GM12878 (cell line): Measurements from ENCODE around the gene KCNK5. TPM values are rescaled to one million over a fixed set of nuclear protein-coding genes. Genes with fewer than 3 reads are reported as not detected.

Experiments
- ATAC-seq: fragments of 200-7000 bp; cut with Tn5 transposase; 3 replicates; pipeline ENCODE4 v1.9.1; 2020; ENCODE audit warnings: mild to moderate bottlenecking, moderate library complexity
- BruUV-seq: library from RNA; stranded (reverse); fragments of 400-500 nt; replicated peaks from 2 replicates; lab custom pipeline; 2021; lab: Mats Ljungman, UMichigan
- CTCF ChIA-PET: fragments of 300-600 bp; sonication (Branson Sonifier 250); formaldehyde crosslinking; extraction: SDS; loops from one replicate; lab custom pipeline; 2021; ENCODE audit warnings: inconsistent platforms; lab: Yijun Ruan, JAX
- POLR2A ChIA-PET: fragments of 350-600 bp; formaldehyde crosslinking; extraction: SDS; loops from one replicate; lab custom pipeline; 2021; ENCODE audit warnings: inconsistent platforms; lab: Charles Lee
- RAD21 ChIA-PET: fragments of 300-600 bp; sonication (Branson Sonifier 250); formaldehyde crosslinking; loops from one replicate; lab custom pipeline; 2023; ENCODE audit warnings: antibody characterized with exemption; ENCODE audit not compliant: unreplicated experiment; lab: Charles Lee
- SMC1A ChIA-PET: fragments of 300-600 bp; sonication (Branson Sonifier 250); formaldehyde crosslinking; loops from one replicate; lab custom pipeline; 2023; ENCODE audit not compliant: unreplicated experiment, uncharacterized antibody; lab: Charles Lee
- DNase-seq: peaks from one replicate; pipeline ENCODE4 v3.0.0-alpha.2; 2011; ENCODE audit warnings: low read depth, low spot score
- FAIRE-seq: peaks from 3 replicates; lab custom pipeline; 2011; peaks lifted over from hg19 to GRCh38; lab: Jason Lieb, UNC
- H2AFZ ChIP-seq: 2 replicates; pipeline ENCODE4 v1.6.0; 2011; ENCODE audit warnings: low read depth, low read length, control low read depth; ENCODE audit not compliant: control insufficient read depth
- H3K27ac ChIP-seq: 2 replicates; pipeline ENCODE4 v1.5.1; 2011; ENCODE audit warnings: control low read depth; ENCODE audit not compliant: control insufficient read depth, insufficient read depth
- H3K27me3 ChIP-seq, 2 experiments: replicated peaks in 1 of 2; 2 replicates each; pipeline versions ENCODE4 v1.6.0 to v1.6.1; 2011; ENCODE audit warnings: low read length in 1 of 2; ENCODE audit not compliant: control insufficient read depth in 2 of 2, insufficient read depth in 2 of 2
- H3K36me3 ChIP-seq, 2 experiments: 2 replicates each; pipeline ENCODE4 v1.5.1; 2011; ENCODE audit warnings: low read length in 1 of 2; ENCODE audit not compliant: control insufficient read depth in 2 of 2, insufficient read depth in 2 of 2
- H3K4me1 ChIP-seq: 2 replicates; pipeline ENCODE4 v1.6.1; 2011; ENCODE audit warnings: mild to moderate bottlenecking, low read length, moderate library complexity, mixed read lengths; ENCODE audit not compliant: control insufficient read depth, insufficient read depth
- H3K4me2 ChIP-seq: 2 replicates; pipeline ENCODE4 v1.6.0; 2011; ENCODE audit warnings: control low read depth; ENCODE audit not compliant: control insufficient read depth, insufficient read depth
- H3K4me3 ChIP-seq: fragments of 200-600 bp; sonication (generic); 2 replicates; pipeline ENCODE4 v1.5.1; 2016
- H3K79me2 ChIP-seq: 2 replicates; pipeline ENCODE4 v1.6.0; 2011; ENCODE audit warnings: low read length; ENCODE audit not compliant: control insufficient read depth, insufficient read depth
- H3K9ac ChIP-seq: 2 replicates; pipeline ENCODE4 v1.8.0; 2011; ENCODE audit warnings: low read length, control low read depth, mixed read lengths; ENCODE audit not compliant: control insufficient read depth, insufficient read depth
- H3K9me3 ChIP-seq: replicated peaks from 3 replicates; pipeline ENCODE4 v1.5.1; 2011; ENCODE audit warnings: mild to moderate bottlenecking, low read length; ENCODE audit not compliant: control insufficient read depth, insufficient read depth
- H4K20me1 ChIP-seq: 2 replicates; pipeline ENCODE4 v1.6.0; 2011; ENCODE audit not compliant: control insufficient read depth, insufficient read depth
- ATF2 ChIP-seq: IDR thresholded peaks from 2 replicates; pipeline ENCODE4 v1.6.1; 2012; ENCODE audit warnings: low read length, inconsistent platforms
- BMI1 ChIP-seq: fragments of 450-650 bp; IDR thresholded peaks from 2 replicates; pipeline ENCODE4 v1.6.1; 2016; ENCODE audit warnings: mild to moderate bottlenecking, moderate library complexity, borderline replicate concordance
- E2F8 ChIP-seq: fragments of 450-650 bp; IDR thresholded peaks from 2 replicates; pipeline ENCODE4 v1.6.1; 2018; ENCODE audit warnings: mild to moderate bottlenecking, low read depth, moderate library complexity; ENCODE audit not compliant: partially characterized antibody
- ESRRA ChIP-seq: IDR thresholded peaks from 2 replicates; pipeline ENCODE4 v1.6.1; 2012; ENCODE audit warnings: mild to moderate bottlenecking, low read length, improper control_type of control experiment
- IRF3 ChIP-seq: fragments of 450-650 bp; IDR thresholded peaks from 2 replicates; pipeline ENCODE4 v1.6.1; 2014; ENCODE audit warnings: mild to moderate bottlenecking
- NFIC ChIP-seq: IDR thresholded peaks from 2 replicates; pipeline ENCODE4 v1.6.1; 2012; ENCODE audit warnings: low read depth, mild to moderate bottlenecking, inconsistent platforms, low read length, moderate library complexity
- NFYB ChIP-seq: IDR thresholded peaks from 2 replicates; pipeline ENCODE4 v1.6.1; 2011; ENCODE audit warnings: low read depth, mild to moderate bottlenecking, low read length, improper control_type of control experiment, moderate library complexity; ENCODE audit not compliant: insufficient read depth
- NR2F1 ChIP-seq: fragments of 450-650 bp; conservative IDR thresholded peaks from 2 replicates; pipeline ENCODE4 v1.6.1; 2017; ENCODE audit warnings: mild to moderate bottlenecking
- POLR2AphosphoS5 ChIP-seq: IDR thresholded peaks from 2 replicates; pipeline ENCODE4 v1.6.1; 2011; ENCODE audit warnings: mild to moderate bottlenecking, low read length, inconsistent platforms
- SP1 ChIP-seq: IDR thresholded peaks from one replicate; pipeline ENCODE4 v1.6.1; 2011; ENCODE audit warnings: low read depth, low read length
- ZNF217 ChIP-seq: fragments of 450-650 bp; IDR thresholded peaks from 2 replicates; pipeline ENCODE4 v1.6.1; 2017; ENCODE audit warnings: antibody characterized with exemption, mild to moderate bottlenecking
- WGBS: methylation state at CpG from one replicate; pipeline ENCODE4 v1.1.6; 2016; ENCODE audit warnings: low lambda C conversion rate; ENCODE audit not compliant: insufficient replicate concordance, insufficient coverage; ENCODE audit errors: missing lambda C conversion rate; 5-methylcytosine and 5-hydroxymethylcytosine counted together
- in situ Hi-C: fragments of 300-500 bp; cut with MboI; formaldehyde crosslinking; loops from 9 replicates; pipeline ENCODE4 v1.14.3; 2018; ENCODE audit warnings: mixed read lengths
- intact Hi-C: fragments of 100-400 bp; cut with micrococcal nuclease; formaldehyde crosslinking; loops from one replicate; pipeline ENCODE4 v1.14.2; 2022; ENCODE audit not compliant: unreplicated experiment
- polyA plus RNA-seq, 11 experiments: library from polyadenylated mRNA; depleted of rRNA in 4 of 11; unstranded in 6 of 11; stranded (reverse) in 5 of 11; fragments of >200 nt; fragmentation: Nextera tagmentation in 4 of 11; fragmentation: Illumina TruSeq in 1 of 11; extraction: Ambion mirVana in 4 of 11; extraction: Trizol in 1 of 11; gene quantifications; 1 replicate in 1 of 11; 2 replicates in 10 of 11; pipeline versions ENCODE4 v1.2.1 to v1.2.3, GENCODE V29; 2011 to 2016; ENCODE audit warnings: inconsistent platforms in 2 of 11, missing spikeins in 2 of 11, low read depth in 1 of 11
- total RNA-seq, 4 experiments: library from RNA; depleted of rRNA in 3 of 4; stranded (reverse); fragments of >200 nt in 3 of 4; fragmentation: Illumina TruSeq in 1 of 4; extraction: Trizol in 1 of 4; gene quantifications; 2 replicates each; pipeline versions ENCODE4 v1.2.1 to v1.2.3, GENCODE V29; 2013 to 2021

Gene KCNK5
- total and polyA plus RNA-seq, 10 of the 15 experiments (the other 5 are each of a cell fraction or from before 2014, with no cell fraction given): 0.11 to 4.2 (median 2.1) TPM

- Histone ChIP-seq H2AFZ (no peak overlapping the region), H3K9ac (no peak overlapping the region), H3K27me3 (no peaks in the 10 kb centered on the region), H3K4me1 (no peaks in the 10 kb centered on the region), H3K4me2 (no peak overlapping the region), H4K20me1 (no peaks in the 10 kb centered on the region)
- intact Hi-C loops: no loop called here
- SMC1A ChIA-PET: interaction anchor here (1.3 kb wide), 1 partner anchor 71 kb away, joined by 4 read pairs; no protein-coding TSS in a partner anchor
- in situ Hi-C loops: no loop called here
- CTCF ChIA-PET: interaction anchor here (1.0 to 3.5 kb wide), 2 partner anchors 21 to 115 kb away, joined by 3 to 32 read pairs; no protein-coding TSS in a partner anchor
- DNase-seq: no peak
- POLR2A ChIA-PET: no interaction called here
- TF ChIP-seq NFIC: no peak
- no peak for TF ChIP-seq SP1
- TF ChIP-seq ESRRA: no peak
- TF ChIP-seq POLR2AphosphoS5: no peak
- no peak for TF ChIP-seq IRF3
- TF ChIP-seq E2F8: no peak
- no peak for TF ChIP-seq NR2F1
- TF ChIP-seq ZNF217: no peak
- no peak for TF ChIP-seq ATF2
- no peak for TF ChIP-seq NFYB
- no peak for TF ChIP-seq BMI1
- TF ChIP-seq, all 136 proteins: peak for 0
- H3K9me3 ChIP-seq: no peaks in the 10 kb centered on the region
- WGBS: 52% methylated on average over 4 of the region's 4 CpGs
- H3K27ac ChIP-seq: no peak overlapping the region
- FAIRE-seq: no peak
- RAD21 ChIA-PET: interaction anchor here (0.7 to 1.0 kb wide), 2 partner anchors 47 to 115 kb away, joined by 3 read pairs; no protein-coding TSS in a partner anchor
- no peak for ATAC-seq
- H3K79me2 ChIP-seq: no peaks in the 10 kb centered on the region
- BruUV-seq: no TSS peak
- H3K4me3 ChIP-seq: no peak overlapping the region
- no peaks in the 10 kb centered on the region for H3K36me3 ChIP-seq
These were observed 41.2 kb downstream of the KCNK5 start for GRCh38 chr6:39188098-39188450.
